HCT116 (cell line): ENCODE results near the gene IL20RB. TPM values are rescaled to one million over a fixed set of nuclear protein-coding genes. Genes with fewer than 3 reads are reported as not detected.

Experiments used
- ATAC-seq: fragments of 200-7000 bp; cut with Tn5 transposase; 2 replicates; pipeline ENCODE4 v1.9.1; 2020; ENCODE audit warnings: mild to moderate bottlenecking, moderate library complexity
- BruUV-seq: library from RNA; stranded (reverse); fragments of 400-500 nt; replicated peaks from 2 replicates; lab custom pipeline; 2021; lab: Mats Ljungman, UMichigan
- CTCF ChIA-PET: fragments of 300-600 bp; sonication (Branson Sonifier 250); formaldehyde crosslinking; loops from one replicate; lab custom pipeline; 2021; ENCODE audit warnings: antibody characterized with exemption; lab: Charles Lee
- POLR2A ChIA-PET: fragments of 300-600, 350-600 bp; sonication (Branson Sonifier 250); formaldehyde crosslinking; loops from one replicate; lab custom pipeline; 2021; ENCODE audit warnings: antibody characterized with exemption; lab: Charles Lee
- RAD21 ChIA-PET, 2 experiments: fragments of 300-600 bp; sonication (Branson Sonifier 250); formaldehyde crosslinking; loops; one replicate each; lab custom pipeline; 2023; ENCODE audit warnings: low total read pairs in 2 of 2; ENCODE audit not compliant: uncharacterized antibody in 2 of 2, unreplicated experiment in 2 of 2, low non-redundant PET in 1 of 2; lab: Charles Lee
- DNase-seq: peaks from one replicate; pipeline ENCODE4 v3.0.0-alpha.2; 2010; ENCODE audit warnings: low read depth, low spot score
- H2AFZ ChIP-seq: fragments of 200-600 bp; shearing (Covaris generic), sonication (generic); 2 replicates; pipeline ENCODE4 v1.6.1; 2017; ENCODE audit warnings: low read depth, mixed run types, mixed read lengths, antibody characterized with exemption, low read length; ENCODE audit not compliant: poor library complexity, severe bottlenecking
- H3K27ac ChIP-seq: 2 replicates; pipeline ENCODE4 v1.5.1; 2012; ENCODE audit warnings: low read depth, low read length
- H3K27me3 ChIP-seq: fragments of 200-600 bp; sonication (generic); 2 replicates; pipeline ENCODE4 v1.6.1; 2016; ENCODE audit warnings: mixed run types, low read length, mixed read lengths; ENCODE audit not compliant: insufficient read depth
- H3K36me3 ChIP-seq, 2 experiments: fragments of 200-500 bp in 1 of 2; fragments of 200-600 bp in 1 of 2; sonication (Bioruptor generic) in 1 of 2; sonication (generic) in 1 of 2; 2 replicates each; pipeline versions ENCODE4 v1.5.1 to v1.6.1; 2014 to 2016; ENCODE audit warnings: low read length in 2 of 2, inconsistent platforms in 1 of 2, mixed read lengths in 1 of 2, mixed run types in 1 of 2; ENCODE audit not compliant: insufficient read depth in 2 of 2, control insufficient read depth in 1 of 2
- H3K4me1 ChIP-seq, 2 experiments: fragments of 200-600 bp in 1 of 2; sonication (generic) in 1 of 2; 2 replicates each; pipeline versions ENCODE4 v1.5.1 to v1.6.1; 2012 to 2017; ENCODE audit warnings: low read length in 2 of 2, inconsistent platforms in 1 of 2, mild to moderate bottlenecking in 1 of 2, mixed read lengths in 1 of 2, mixed run types in 1 of 2, moderate library complexity in 1 of 2; ENCODE audit not compliant: insufficient read depth in 2 of 2, control insufficient read depth in 1 of 2
- H3K4me2 ChIP-seq: fragments of 200-600 bp; sonication (generic); 2 replicates; pipeline ENCODE4 v1.6.1; 2017; ENCODE audit warnings: mixed run types, low read length, mixed read lengths
- H3K4me3 ChIP-seq, 2 experiments: fragments of 200-600 bp in 1 of 2; sonication (generic) in 1 of 2; replicated peaks in 1 of 2; 2 replicates each; pipeline ENCODE4 v1.5.1; 2011 to 2016; ENCODE audit warnings: low read length in 2 of 2, control low read depth in 1 of 2, low read depth in 1 of 2, mild to moderate bottlenecking in 1 of 2, mixed read lengths in 1 of 2, mixed run types in 1 of 2
- H3K79me2 ChIP-seq: fragments of 200-600 bp; sonication (generic); 2 replicates; pipeline ENCODE4 v1.6.1; 2017; ENCODE audit warnings: mild to moderate bottlenecking, mixed run types, low read length, moderate library complexity, mixed read lengths; ENCODE audit not compliant: insufficient read depth
- H3K9ac ChIP-seq: fragments of 200-600 bp; sonication (generic); 2 replicates; pipeline ENCODE4 v1.6.1; 2016; ENCODE audit warnings: low read length, mixed read lengths
- H3K9me2 ChIP-seq: fragments of 200-600 bp; sonication (generic), shearing (Covaris generic); 2 replicates; pipeline ENCODE4 v1.6.1; 2017; ENCODE audit warnings: mixed run types, mild to moderate bottlenecking, moderate library complexity; ENCODE audit not compliant: insufficient read depth
- H3K9me3 ChIP-seq, 2 experiments: fragments of 200-500 bp in 1 of 2; fragments of 200-600 bp in 1 of 2; sonication (Bioruptor generic) in 1 of 2; sonication (generic) in 1 of 2; 2 replicates each; pipeline ENCODE4 v1.6.1; 2014 to 2017; ENCODE audit warnings: low read length in 2 of 2, mixed read lengths in 2 of 2, inconsistent platforms in 1 of 2, low read depth in 1 of 2, mild to moderate bottlenecking in 1 of 2, mixed run types in 1 of 2, moderate library complexity in 1 of 2; ENCODE audit not compliant: control insufficient read depth in 1 of 2, insufficient read depth in 1 of 2
- H4K20me1 ChIP-seq: fragments of 200-600 bp; sonication (generic), shearing (Covaris generic); 2 replicates; pipeline ENCODE4 v1.6.1; 2017; ENCODE audit warnings: mixed run types, mild to moderate bottlenecking, moderate library complexity; ENCODE audit not compliant: insufficient read depth
- EGR1 ChIP-seq: IDR thresholded peaks from 2 replicates; pipeline ENCODE4 v1.6.1; 2012; ENCODE audit warnings: low read depth
- POLR2A ChIP-seq: IDR thresholded peaks from 2 replicates; pipeline ENCODE4 v1.7.0; 2011; ENCODE audit warnings: borderline replicate concordance; ENCODE audit not compliant: insufficient read depth, insufficient read length; ENCODE audit errors: extremely low read depth
- REST ChIP-seq: IDR thresholded peaks from 2 replicates; pipeline ENCODE4 v1.6.1; 2012; ENCODE audit warnings: low read depth
- SIN3A ChIP-seq: IDR thresholded peaks from 2 replicates; pipeline ENCODE4 v1.6.1; 2012; ENCODE audit warnings: low read depth
- SP1 ChIP-seq: IDR thresholded peaks from 2 replicates; pipeline ENCODE4 v1.6.1; 2012; ENCODE audit warnings: low read depth
- SRF ChIP-seq: IDR thresholded peaks from 2 replicates; pipeline ENCODE4 v1.6.1; 2012; ENCODE audit warnings: low read depth
- intact Hi-C: fragments of 100-400 bp; cut with micrococcal nuclease; formaldehyde crosslinking; loops from 2 replicates; pipeline ENCODE4 v1.10.0; 2022
- total RNA-seq: library from RNA; stranded (reverse); gene quantifications from one replicate; pipeline ENCODE4 v1.2.1, GENCODE V29; 2021; ENCODE audit not compliant: unreplicated experiment
- TF ChIP-seq, protein P1 (sequence below), 3 experiments: fragments of 200-600 bp in 1 of 3; sonication (generic) in 1 of 3; IDR thresholded peaks in 2 of 3; conservative IDR thresholded peaks in 1 of 3; 2 replicates each; pipeline ENCODE4 v1.5.1; 2012 to 2017; ENCODE audit warnings: low read depth in 2 of 3, low read length in 2 of 3, antibody characterized with exemption in 1 of 3, borderline replicate concordance in 1 of 3, control low read depth in 1 of 3, mild to moderate bottlenecking in 1 of 3, mixed read lengths in 1 of 3, mixed run types in 1 of 3, moderate library complexity in 1 of 3; ENCODE audit not compliant: insufficient read depth in 1 of 3
- TF ChIP-seq, protein P2 (sequence below): IDR thresholded peaks from 2 replicates; pipeline ENCODE4 v1.6.1; 2012

The IL20RB gene
- total RNA-seq, 1 experiment from 2014 or later: 6.1 TPM

- no peak overlapping the region for H3K4me3 ChIP-seq
- no peak for TF ChIP-seq POLR2A
- RAD21 ChIA-PET: no interaction called here
- no peak overlapping the region for H3K4me2 ChIP-seq
- no peaks in the 10 kb centered on the region for H3K9me2 ChIP-seq
- H2AFZ ChIP-seq: no peak overlapping the region
- H3K4me1 ChIP-seq: no peaks in the 10 kb centered on the region
- H4K20me1 ChIP-seq: peaks cover 5% of the 10 kb centered on the region; the same call in 1 of the 2 replicates
- DNase-seq (no peak), ATAC-seq (no peak)
- POLR2A ChIA-PET: no interaction called here
- H3K36me3 ChIP-seq: no peaks in the 10 kb centered on the region
- H3K27ac ChIP-seq: no peak overlapping the region
- no peak overlapping the region for H3K9ac ChIP-seq
- no peaks in the 10 kb centered on the region for H3K27me3 ChIP-seq
- CTCF ChIA-PET: no interaction called here
- peaks cover 0 to 8% of the 10 kb centered on the region in 2 experiments; a peak in 1 of 4 replicates for H3K9me3 ChIP-seq
- intact Hi-C loops: no loop called here
- no TSS peak for BruUV-seq
- H3K79me2 ChIP-seq: peaks cover 90% of the 10 kb centered on the region
Measured at GRCh38 chr3:136914739-136915138, 43.0 kb upstream of the IL20RB start.

GRCh38 chr3:136916223-136916622 lies 41.6 kb upstream of the IL20RB start:
- CTCF ChIA-PET: no interaction called here
- Histone ChIP-seq H3K9me2 (no peaks in the 10 kb centered on the region), H3K36me3 (no peaks in the 10 kb centered on the region), H3K27ac (no peak overlapping the region), H4K20me1 (no peaks in the 10 kb centered on the region), H3K4me3 (no peak overlapping the region), H3K9me3 (peaks cover 0 to 8% of the 10 kb centered on the region in 2 experiments; a peak in 1 of 4 replicates), H2AFZ (no peak overlapping the region), H3K27me3 (no peaks in the 10 kb centered on the region), H3K4me2 (no peak overlapping the region), H3K4me1 (no peaks in the 10 kb centered on the region), H3K79me2 (peaks cover 89% of the 10 kb centered on the region), H3K9ac (no peak overlapping the region)
- RAD21 ChIA-PET: no interaction called here
- no peak for DNase-seq
- no peak for TF ChIP-seq SP1
- TF ChIP-seq, protein P1, sequence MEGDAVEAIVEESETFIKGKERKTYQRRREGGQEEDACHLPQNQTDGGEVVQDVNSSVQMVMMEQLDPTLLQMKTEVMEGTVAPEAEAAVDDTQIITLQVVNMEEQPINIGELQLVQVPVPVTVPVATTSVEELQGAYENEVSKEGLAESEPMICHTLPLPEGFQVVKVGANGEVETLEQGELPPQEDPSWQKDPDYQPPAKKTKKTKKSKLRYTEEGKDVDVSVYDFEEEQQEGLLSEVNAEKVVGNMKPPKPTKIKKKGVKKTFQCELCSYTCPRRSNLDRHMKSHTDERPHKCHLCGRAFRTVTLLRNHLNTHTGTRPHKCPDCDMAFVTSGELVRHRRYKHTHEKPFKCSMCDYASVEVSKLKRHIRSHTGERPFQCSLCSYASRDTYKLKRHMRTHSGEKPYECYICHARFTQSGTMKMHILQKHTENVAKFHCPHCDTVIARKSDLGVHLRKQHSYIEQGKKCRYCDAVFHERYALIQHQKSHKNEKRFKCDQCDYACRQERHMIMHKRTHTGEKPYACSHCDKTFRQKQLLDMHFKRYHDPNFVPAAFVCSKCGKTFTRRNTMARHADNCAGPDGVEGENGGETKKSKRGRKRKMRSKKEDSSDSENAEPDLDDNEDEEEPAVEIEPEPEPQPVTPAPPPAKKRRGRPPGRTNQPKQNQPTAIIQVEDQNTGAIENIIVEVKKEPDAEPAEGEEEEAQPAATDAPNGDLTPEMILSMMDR (IDR thresholded peaks at IDR 0.05 in 2 of 3, conservative IDR thresholded peaks at IDR 0.05 in 1 of 3; ENCODE audit: borderline replicate concordance in 1 of 3, insufficient read depth in 1 of 3, low read depth in 2 of 3, low read length in 2 of 3): no peak
- TF ChIP-seq, protein P2, sequence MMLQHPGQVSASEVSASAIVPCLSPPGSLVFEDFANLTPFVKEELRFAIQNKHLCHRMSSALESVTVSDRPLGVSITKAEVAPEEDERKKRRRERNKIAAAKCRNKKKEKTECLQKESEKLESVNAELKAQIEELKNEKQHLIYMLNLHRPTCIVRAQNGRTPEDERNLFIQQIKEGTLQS: no peak
- no peak for TF ChIP-seq SRF
- TF ChIP-seq SIN3A: no peak
- no peak for TF ChIP-seq EGR1
- no peak for TF ChIP-seq REST
- ATAC-seq: no peak
- POLR2A ChIA-PET: no interaction called here
- BruUV-seq: no TSS peak
- intact Hi-C loops: no loop called here
